Stimulated activated CD8-positive, alpha-beta memory T cell treated with anti-CD3 and anti-CD28 coated beads, Interleukin-7, amount 100 ng/mL, for 24 hours (primary cell): ENCODE measurements around the gene SLC7A5.
"Not testable (repeated sequence)": the region's sequence is repeated elsewhere in the genome, so short reads cannot be mapped to it uniquely, and the experiment has no call there.

Source experiments
- DNase-seq: peaks from one replicate; pipeline ENCODE4 v3.0.0-alpha.2; 2020; ENCODE audit warnings: low read depth

SLC7A5 gene

GRCh38 chr16:87834005-87834667 is 35.2 kb downstream of the SLC7A5 start:
- DNase-seq: no peak

GRCh38 chr16:87833548-87833947 is 35.8 kb downstream of the SLC7A5 start:
- no peak for DNase-seq

GRCh38 chr16:87832741-87833502 is 36.4 kb downstream of the SLC7A5 start:
- DNase-seq: no peak

GRCh38 chr16:87832137-87832527 is 37.2 kb downstream of the SLC7A5 start:
- DNase-seq: no peak

- DNase-seq: no peak
Observed at GRCh38 chr16:87831421-87832136, 37.7 kb downstream of the SLC7A5 start.

- DNase-seq: no peak
Observed at GRCh38 chr16:87830673-87831420, 38.5 kb downstream of the SLC7A5 start.

- no peak for DNase-seq
Observed at GRCh38 chr16:87829988-87830672, 39.2 kb downstream of the SLC7A5 start.

DNA sequence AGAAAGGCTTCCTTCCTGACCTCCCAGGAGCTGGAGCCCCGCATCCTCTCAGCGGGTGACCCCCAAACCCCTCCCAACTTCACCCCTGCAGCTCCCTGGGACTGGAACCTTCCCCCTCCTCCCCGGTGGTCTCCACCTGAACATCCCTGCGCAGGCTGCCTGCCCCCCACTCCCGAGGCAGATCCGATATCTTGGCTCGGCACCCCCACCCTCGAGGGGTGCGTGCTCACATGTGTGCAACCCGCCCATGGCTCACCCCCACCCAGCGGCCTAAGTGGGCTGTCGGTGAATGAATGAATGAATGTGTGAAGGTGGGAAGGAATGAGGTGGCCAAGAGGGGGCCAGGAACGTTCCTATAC is 39.7 kb downstream of the SLC7A5 start:
- no peak for DNase-seq

GRCh38 chr16:87828907-87829621 is 40.2 kb downstream of the SLC7A5 start:
- DNase-seq: no peak

DNA sequence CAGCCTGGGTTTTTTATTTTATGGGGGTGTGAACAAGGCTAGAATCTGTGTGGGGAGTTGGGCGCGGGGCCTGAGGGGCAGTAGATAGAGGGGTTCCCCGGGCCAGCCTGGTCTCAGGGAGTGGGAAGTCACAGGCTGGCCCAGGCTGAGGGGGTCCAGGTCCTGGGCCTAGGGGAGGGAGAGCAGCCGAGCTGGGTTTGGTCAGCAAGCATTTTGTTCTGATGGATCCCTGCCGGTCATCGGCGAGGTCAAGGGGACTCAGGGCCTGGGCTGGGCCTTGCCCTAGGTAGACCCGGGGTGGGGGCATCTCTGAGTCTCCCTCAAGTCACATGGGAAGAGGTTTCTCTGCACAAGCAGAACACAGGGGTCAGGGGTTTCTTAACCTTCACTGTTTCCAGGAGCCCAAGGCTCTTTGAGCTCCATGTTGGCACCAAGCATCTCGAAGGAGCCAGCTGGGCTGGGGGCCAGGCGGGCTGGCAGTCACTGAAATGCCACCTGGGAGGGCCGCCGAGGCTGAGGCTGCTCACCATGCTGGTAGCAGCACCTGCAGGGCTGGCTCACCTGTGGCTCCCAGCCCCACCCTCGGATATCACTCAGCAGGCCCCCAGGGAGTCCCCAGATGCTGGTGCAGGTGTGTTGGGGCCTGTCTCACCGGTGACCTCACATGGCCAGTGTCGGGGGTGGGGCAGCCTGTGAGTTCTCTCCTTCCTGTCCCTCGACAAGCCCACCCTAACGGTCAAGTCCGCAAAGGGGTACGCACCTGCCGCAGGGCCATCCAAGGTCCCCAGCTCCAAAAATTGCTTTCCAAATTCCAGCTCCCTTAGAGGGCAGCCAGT is 41.0 kb downstream of the SLC7A5 start:
- no peak for DNase-seq

DNA sequence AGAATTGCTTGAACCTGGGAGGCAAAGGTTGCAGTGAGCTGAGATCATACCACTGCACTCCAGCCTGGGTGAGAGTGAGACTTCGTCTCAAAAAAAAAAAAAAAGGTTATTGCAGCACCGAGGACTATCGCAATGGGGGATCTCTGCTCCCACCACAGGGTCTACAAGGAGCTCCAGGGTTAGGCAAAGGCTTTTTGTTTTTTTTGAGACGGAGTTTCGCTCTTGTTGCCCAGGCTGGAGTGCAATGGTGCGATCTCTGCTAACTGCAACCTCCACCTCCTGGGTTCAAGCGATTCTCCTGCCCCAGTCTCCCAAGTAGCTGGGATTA is 41.8 kb downstream of the SLC7A5 start:
- not testable (repeated sequence) for DNase-seq

DNA sequence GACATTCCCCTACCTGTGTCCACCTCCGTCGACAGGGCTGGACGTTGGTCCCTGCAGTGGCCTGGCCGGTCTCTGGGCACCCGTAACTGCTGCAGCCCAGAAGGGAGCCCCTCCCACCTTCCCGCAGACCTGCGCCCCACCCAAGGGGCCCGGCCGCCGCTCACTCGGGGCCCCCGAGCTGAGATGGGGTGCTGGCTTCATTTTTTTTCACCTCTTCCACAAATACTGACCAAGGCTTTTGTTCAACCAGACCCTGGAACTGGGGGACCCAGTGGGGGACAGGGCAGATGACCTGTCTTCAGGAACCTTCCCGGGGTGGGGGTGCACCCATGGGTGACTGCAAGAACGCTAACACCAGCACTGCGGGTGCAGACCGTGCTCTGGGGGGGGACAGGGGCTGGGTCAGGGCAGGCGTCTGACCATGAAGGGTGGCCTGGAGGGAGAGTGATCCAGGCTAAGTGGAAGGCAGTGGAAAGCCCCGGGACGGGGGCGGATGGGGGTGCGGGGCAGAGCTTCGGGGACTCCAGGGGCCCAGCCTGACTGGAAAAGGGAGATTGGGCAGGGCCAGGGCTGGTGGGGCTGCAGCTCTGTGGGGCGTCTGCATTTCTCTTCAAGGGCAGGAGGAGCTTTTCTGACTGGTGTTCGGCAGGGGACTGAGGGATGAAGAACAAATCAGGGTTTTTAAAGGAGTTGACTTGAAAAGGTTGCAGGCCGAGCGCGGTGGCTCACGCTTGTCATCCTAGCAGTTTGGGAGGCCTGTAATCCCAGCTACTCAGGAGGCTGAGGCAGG is 42.3 kb downstream of the SLC7A5 start:
- DNase-seq: no peak

- not testable (repeated sequence) for DNase-seq
Observed at GRCh38 chr16:87826407-87826797, 42.9 kb downstream of the SLC7A5 start.

DNA sequence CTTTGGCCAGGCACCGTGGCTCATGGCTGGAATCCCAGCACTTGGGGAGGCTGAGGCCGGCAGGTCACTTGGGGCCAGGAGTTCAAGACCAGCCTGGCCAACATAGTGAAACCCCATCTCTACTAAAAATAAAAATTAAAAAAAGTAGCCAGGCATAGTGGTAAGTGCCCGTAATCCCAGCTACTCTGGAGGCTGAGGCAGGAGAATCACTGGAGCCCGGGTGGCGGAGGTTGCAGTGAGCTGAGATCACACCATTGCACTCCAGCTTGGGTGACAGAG is 43.5 kb downstream of the SLC7A5 start:
- not testable (repeated sequence) for DNase-seq

GRCh38 chr16:87824991-87825841 is 44.1 kb downstream of the SLC7A5 start:
- no peak for DNase-seq

DNA sequence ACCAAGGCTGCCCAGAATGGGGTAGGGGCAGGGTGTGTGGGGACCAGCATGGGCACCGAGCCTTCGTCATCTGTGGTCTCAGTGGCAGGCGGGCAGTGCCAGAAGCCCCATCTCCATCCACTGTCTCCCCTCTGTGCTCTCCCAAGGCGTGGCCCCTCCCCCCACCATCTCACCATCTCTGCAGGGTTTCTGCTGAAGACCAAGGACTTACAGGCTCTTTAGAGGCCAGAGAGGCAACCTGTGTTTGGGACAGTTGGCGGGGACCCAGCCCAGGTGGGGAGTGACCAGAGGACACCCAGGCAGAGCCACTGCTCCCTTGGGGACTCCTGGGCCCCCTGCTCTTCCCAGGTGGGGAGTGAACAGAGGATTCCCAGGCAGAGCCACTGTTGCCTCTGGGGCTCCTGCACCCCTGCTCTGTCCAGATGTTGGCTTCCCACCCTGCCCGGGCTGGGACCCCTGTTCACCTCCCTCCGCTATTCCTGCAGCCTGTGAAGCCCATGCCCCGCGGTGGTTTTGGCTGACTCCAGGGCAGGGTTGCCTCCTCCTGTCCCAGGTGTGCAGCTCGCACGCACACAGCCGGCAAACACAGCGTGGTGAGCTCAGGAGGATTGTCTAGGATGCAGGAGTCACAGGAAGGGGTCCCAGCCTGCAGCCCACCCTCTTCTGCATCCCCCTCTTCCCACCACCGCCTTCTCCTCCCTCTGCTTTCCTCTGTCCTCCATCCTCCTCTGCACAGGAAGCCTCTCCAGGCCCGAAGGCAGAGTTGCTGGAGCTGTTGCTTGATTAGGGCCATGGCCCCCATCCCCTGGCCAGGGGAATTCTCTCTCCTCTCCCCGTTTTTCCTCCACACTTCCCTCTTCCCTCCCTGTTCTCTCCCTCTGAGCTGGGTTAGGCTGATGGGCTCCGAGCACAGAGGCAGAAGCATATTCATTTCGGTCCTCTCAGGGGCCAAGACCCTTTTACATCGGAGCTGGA is 45.0 kb downstream of the SLC7A5 start:
- no peak for DNase-seq

DNA sequence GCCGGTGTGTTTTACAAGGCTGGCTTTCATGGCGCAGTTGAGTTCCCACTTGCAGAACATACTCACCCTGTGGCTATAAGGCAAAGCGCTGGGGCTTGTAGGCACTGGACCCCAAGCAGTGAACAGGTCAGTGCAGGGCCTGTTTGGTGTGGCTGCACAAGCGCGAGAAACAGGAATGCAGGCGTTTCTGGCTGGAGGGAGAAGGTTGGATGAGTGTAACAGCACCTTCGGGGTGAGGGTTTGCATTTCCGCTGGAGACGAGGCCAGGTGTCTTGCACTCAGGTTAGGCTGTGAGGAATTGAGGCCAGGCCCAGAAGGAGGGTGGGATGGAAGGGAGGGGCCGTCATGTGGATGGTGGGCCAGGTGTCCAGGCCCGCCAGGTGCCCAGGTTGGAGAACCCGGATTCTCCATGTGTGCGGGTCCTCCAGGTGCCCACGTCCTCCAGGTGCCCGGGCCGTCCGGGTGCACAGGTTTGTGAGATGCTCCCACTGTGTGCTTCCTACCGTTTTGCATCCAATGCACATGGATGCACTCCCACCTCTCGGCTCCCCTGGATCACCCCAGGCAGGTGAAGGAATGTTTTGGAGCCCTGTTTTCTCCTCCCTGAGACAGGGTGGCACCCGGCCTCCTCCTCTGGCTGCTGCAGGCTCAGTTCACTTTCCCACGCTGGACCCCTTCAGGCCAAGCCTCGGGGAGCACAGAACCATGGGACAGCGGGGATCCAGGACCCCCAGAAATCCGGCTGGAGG is 46.0 kb downstream of the SLC7A5 start:
- DNase-seq: no peak
